BJ (cell line): ENCODE results near the gene LEMD2. TPM values are rescaled to one million over a fixed set of nuclear protein-coding genes. Genes with fewer than 3 reads are reported as not detected.
A peak's percentile ranks its signal among the peaks of the same experiment; 100 is the strongest.

Source experiments
- CTCF ChIA-PET: fragments of 350-600 bp; formaldehyde crosslinking; extraction: SDS; loops from one replicate; lab custom pipeline; 2021; ENCODE audit warnings: antibody characterized with exemption, inconsistent platforms; lab: Yijun Ruan, JAX
- POLR2A ChIA-PET: fragments of 300-600 bp; sonication (Branson Sonifier 250); formaldehyde crosslinking; extraction: SDS; loops from one replicate; lab custom pipeline; 2021; ENCODE audit warnings: antibody characterized with exemption; lab: Charles Lee
- DNase-seq: peaks from one replicate; pipeline ENCODE4 v3.0.0-alpha.2; 2011; ENCODE audit warnings: low read depth
- H3K27me3 ChIP-seq: 2 replicates; pipeline ENCODE4 v1.6.0; 2011; ENCODE audit warnings: low read length; ENCODE audit not compliant: control insufficient read depth, insufficient read depth
- H3K36me3 ChIP-seq: 2 replicates; pipeline ENCODE4 v1.5.1; 2011; ENCODE audit warnings: low read length; ENCODE audit not compliant: control insufficient read depth, insufficient read depth
- H3K4me3 ChIP-seq: 2 replicates; pipeline ENCODE4 v1.5.1; 2011; ENCODE audit warnings: low read depth, mild to moderate bottlenecking, control low read depth, low read length
- CTCF ChIP-seq: IDR thresholded peaks from 2 replicates; pipeline ENCODE4 v1.5.1; 2011; ENCODE audit warnings: low read depth, mild to moderate bottlenecking, control low read depth, inconsistent platforms, low read length, moderate library complexity; ENCODE audit not compliant: insufficient read depth
- polyA plus RNA-seq: library from polyadenylated mRNA; depleted of rRNA; stranded (reverse); fragments of >200 nt; gene quantifications from 2 replicates; pipeline ENCODE4 v1.2.3, GENCODE V29; 2011

Gene LEMD2
- polyA plus RNA-seq, 1 experiment: 59.8 TPM

DNA sequence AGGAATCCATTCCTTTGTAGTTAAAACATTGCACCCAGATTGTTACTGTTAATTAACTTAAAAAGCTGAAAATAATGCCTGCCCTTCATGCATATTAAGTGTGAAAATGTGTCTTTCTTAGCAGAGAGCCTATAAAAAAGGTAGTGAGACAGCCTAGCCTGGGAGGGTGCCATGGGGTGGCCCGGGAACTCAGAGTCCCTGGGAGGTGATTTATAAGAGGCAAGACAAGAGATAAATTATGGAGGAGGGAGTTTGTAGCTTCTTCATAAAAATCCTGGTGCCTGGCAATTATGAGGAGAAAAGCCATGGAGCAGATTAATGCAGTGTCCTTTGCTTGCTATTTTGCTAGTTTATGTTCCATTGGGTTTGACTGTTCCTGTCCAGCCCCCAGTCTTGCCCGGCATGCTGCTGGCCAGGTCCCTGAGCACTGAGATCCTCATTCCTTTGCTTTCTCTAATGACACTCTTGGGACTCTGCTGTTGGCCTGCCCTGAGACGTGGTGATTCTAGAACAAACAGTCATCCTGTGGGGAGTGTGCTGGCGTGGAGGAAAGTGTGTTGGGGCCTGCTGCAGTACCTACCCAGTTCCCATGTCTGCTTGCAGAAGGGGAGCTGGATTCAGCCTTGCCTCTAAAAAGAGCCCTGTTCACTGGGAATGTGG lies 10.7 kb upstream of the LEMD2 start:
- no peak for DNase-seq

DNA sequence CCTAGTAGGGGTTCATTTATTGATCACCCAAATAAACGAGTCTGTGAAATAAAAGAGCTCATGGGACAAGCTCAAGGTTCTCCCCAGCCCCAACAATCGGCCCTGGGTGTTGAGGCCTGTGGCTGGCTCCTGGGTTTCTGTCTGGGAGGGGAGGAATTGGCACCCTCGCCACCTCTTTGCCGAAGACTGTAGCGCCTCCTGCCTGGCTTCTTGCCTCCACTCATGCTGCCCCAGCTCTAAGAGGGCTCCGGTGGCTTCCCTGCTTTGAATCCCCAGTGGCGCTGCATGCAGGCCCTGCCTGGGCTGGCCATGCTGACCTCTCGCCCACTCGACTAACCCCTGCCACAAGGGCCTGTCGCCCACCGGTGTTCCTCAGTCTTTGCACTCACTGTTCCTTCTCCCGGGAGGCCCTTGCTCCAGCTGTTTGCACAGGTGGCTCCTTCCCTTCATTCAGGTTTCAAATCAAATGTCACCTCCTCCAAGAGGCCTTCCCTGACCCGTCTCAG lies 9.5 kb upstream of the LEMD2 start:
- no peak for TF ChIP-seq CTCF
- Histone ChIP-seq H3K36me3 (no peaks in the 10 kb centered on the region), H3K27me3 (peaks cover 3% of the 10 kb centered on the region), H3K4me3 (no peak overlapping the region)
- POLR2A ChIA-PET: no interaction called here
- DNase-seq: no peak
- CTCF ChIA-PET: interaction anchor here (1.5 kb wide), 1 partner anchor 27 kb away, joined by 6 read pairs; no protein-coding TSS in a partner anchor

More for the DNA sequence above, 10.7 kb upstream of the LEMD2 start:
- peaks cover 6% of the 10 kb centered on the region for H3K27me3 ChIP-seq
- TF ChIP-seq CTCF: no peak
- POLR2A ChIA-PET: no interaction called here
- CTCF ChIA-PET: interaction anchor here (1.5 kb wide), 1 partner anchor 28 kb away, joined by 6 read pairs; no protein-coding TSS in a partner anchor
- H3K4me3 ChIP-seq: no peak overlapping the region
- no peaks in the 10 kb centered on the region for H3K36me3 ChIP-seq

GRCh38 chr6:33797626-33798342 lies 8.9 kb upstream of the LEMD2 start:
- Histone ChIP-seq H3K4me3 (no peak overlapping the region), H3K27me3 (peaks cover 3% of the 10 kb centered on the region), H3K36me3 (no peaks in the 10 kb centered on the region)
- DNase-seq: no peak
- no peak for TF ChIP-seq CTCF
- ChIA-PET CTCF (interaction anchor here (1.0 to 1.5 kb wide), 2 partner anchors 26 to 27 kb away, joined by 3 to 6 read pairs; no protein-coding TSS in a partner anchor), POLR2A (no interaction called here)

DNA sequence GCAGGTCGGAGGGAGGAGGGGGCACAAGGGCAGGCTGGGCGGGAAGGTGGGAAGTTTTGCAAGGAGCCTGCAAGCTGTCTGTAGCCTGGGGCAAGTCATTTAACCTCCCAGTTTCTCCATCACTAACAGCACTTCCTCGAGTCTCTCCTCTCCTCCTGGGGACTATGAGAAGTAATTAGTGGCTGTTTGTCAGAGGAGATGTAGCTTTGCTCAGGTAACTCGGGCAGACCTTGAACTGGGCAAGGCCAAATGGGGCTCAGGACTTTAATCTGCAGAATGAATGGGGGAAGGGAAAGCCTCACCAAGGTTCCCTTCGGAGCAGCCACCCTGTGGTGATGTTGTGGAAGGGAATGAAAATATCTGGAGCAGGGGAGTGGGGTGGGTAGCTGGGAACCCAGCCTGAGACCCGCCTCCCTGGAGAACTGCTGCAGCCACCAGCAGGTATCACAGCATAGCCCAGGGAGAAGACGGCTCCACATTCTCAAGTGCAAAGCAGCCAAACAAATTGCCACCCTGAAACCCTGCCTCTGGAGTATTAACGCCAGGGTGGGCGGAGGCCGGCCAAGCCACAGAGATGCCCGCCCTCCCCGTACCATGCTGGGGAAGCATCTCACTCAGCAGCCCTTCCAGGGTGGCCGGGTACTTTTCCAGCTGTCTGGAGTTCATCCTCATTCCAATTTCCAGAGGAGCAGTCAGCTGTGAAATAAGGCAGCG lies 6.1 kb upstream of the LEMD2 start:
- CTCF ChIA-PET: interaction anchor here (0.8 to 2.4 kb wide), 3 partner anchors 11 to 232 kb away, joined by 3 to 7 read pairs (median 3); no protein-coding TSS in a partner anchor

More for the DNA sequence above, 6.1 kb upstream of the LEMD2 start:
- POLR2A ChIA-PET: no interaction called here
- DNase-seq: no peak
- peak; percentile 12; the same call in 1 of the 2 replicates for TF ChIP-seq CTCF
- peaks cover 1% of the 10 kb centered on the region; the same call in 1 of the 2 replicates for H3K27me3 ChIP-seq
- H3K36me3 ChIP-seq: no peaks in the 10 kb centered on the region
- H3K4me3 ChIP-seq: no peak overlapping the region
